Naive B cell (primary cell): ENCODE data around the gene ARFGAP1. TPM values are rescaled to one million over a fixed set of nuclear protein-coding genes. Genes with fewer than 3 reads are reported as not detected.

Source experiments
- ATAC-seq, 2 donors: fragments of 150-1000 bp; cut with Tn5 transposase; 2 replicates each; pipeline ENCODE4 v1.10.0; 2021; ENCODE audit warnings: low read depth in 2 of 2, mild to moderate bottlenecking in 2 of 2, moderate library complexity in 2 of 2
- DNase-seq: peaks from one replicate; pipeline ENCODE4 v3.0.0; 2022
- H3K27ac Mint-ChIP-seq, 6 donors: one replicate each; pipeline ENCODE4 v1.8.0; 2020 to 2022; ENCODE audit warnings: mild to moderate bottlenecking in 6 of 6, mixed read lengths in 6 of 6, moderate library complexity in 5 of 6, inconsistent platforms in 2 of 6
- H3K27me3 Mint-ChIP-seq, 3 donors: one replicate each; pipeline ENCODE4 v1.8.0; 2021 to 2022; ENCODE audit warnings: mixed read lengths in 3 of 3, mild to moderate bottlenecking in 1 of 3
- H3K36me3 Mint-ChIP-seq, 2 donors: one replicate each; pipeline ENCODE4 v1.8.0; 2020 to 2022; ENCODE audit warnings: mixed read lengths in 2 of 2, inconsistent platforms in 1 of 2, mild to moderate bottlenecking in 1 of 2
- H3K4me1 Mint-ChIP-seq, 3 donors: one replicate each; pipeline ENCODE4 v1.8.0; 2020 to 2022; ENCODE audit warnings: mixed read lengths in 3 of 3, inconsistent platforms in 1 of 3, mild to moderate bottlenecking in 1 of 3, moderate library complexity in 1 of 3
- H3K4me3 Mint-ChIP-seq, 8 donors: one replicate each; pipeline ENCODE4 v1.8.0; 2020 to 2022; ENCODE audit warnings: mild to moderate bottlenecking in 8 of 8, mixed read lengths in 8 of 8, moderate library complexity in 8 of 8, inconsistent platforms in 2 of 8
- H3K9me3 Mint-ChIP-seq, 7 donors: one replicate each; pipeline ENCODE4 v1.8.0; 2020 to 2022; ENCODE audit warnings: mixed read lengths in 7 of 7, mild to moderate bottlenecking in 5 of 7, inconsistent platforms in 2 of 7, moderate library complexity in 1 of 7
- polyA plus RNA-seq, 6 donors: library from polyadenylated mRNA; unstranded; fragments of 300-500 nt; fragmentation: Illumina TruSeq; gene quantifications; one replicate each; pipeline ENCODE4 v1.2.3, GENCODE V29; 2021; ENCODE audit warnings: low read depth in 6 of 6

Gene ARFGAP1
- polyA plus RNA-seq, 6 donors from 2014 or later: 8.2 to 17.7 (median 11.7) TPM

GRCh38 chr20:63315240-63315689 is 42.7 kb downstream of the ARFGAP1 start:
- no peak overlapping the region for H3K4me3 Mint-ChIP-seq
- peaks cover 0 to 4% (median 2%) of the 10 kb centered on the region in 3 donors for H3K4me1 Mint-ChIP-seq
- H3K9me3 Mint-ChIP-seq: no peaks in the 10 kb centered on the region
- no peaks in the 10 kb centered on the region for H3K36me3 Mint-ChIP-seq
- no peak overlapping the region for H3K27ac Mint-ChIP-seq
- H3K27me3 Mint-ChIP-seq: peaks cover 0 to 31% (median 14%) of the 10 kb centered on the region in 3 donors
- no peak for DNase-seq
- no peak for ATAC-seq

GRCh38 chr20:63315731-63316491 is 43.3 kb downstream of the ARFGAP1 start:
- Mint-ChIP-seq H3K9me3 (no peaks in the 10 kb centered on the region), H3K4me1 (peaks cover 0 to 4% (median 2%) of the 10 kb centered on the region in 3 donors), H3K27ac (no peak overlapping the region), H3K4me3 (no peak overlapping the region), H3K27me3 (peaks cover 0 to 25% (median 8%) of the 10 kb centered on the region in 3 donors), H3K36me3 (no peaks in the 10 kb centered on the region)
- ATAC-seq (no peak), DNase-seq (no peak)

- Mint-ChIP-seq H3K27me3 (peaks cover 0 to 30% (median 7%) of the 10 kb centered on the region in 3 donors), H3K36me3 (no peaks in the 10 kb centered on the region), H3K9me3 (no peaks in the 10 kb centered on the region), H3K4me3 (no peak overlapping the region), H3K27ac (no peak overlapping the region), H3K4me1 (peaks cover 0 to 4% (median 2%) of the 10 kb centered on the region in 3 donors)
- DNase-seq: no peak
- ATAC-seq: no peak
These were observed 43.9 kb downstream of the ARFGAP1 start for GRCh38 chr20:63316502-63316921.

GRCh38 chr20:63317061-63317460 is 44.4 kb downstream of the ARFGAP1 start:
- Mint-ChIP-seq H3K9me3 (no peaks in the 10 kb centered on the region), H3K4me1 (peaks cover 0 to 4% (median 2%) of the 10 kb centered on the region in 3 donors), H3K4me3 (no peak overlapping the region), H3K27me3 (peaks cover 0 to 30% (median 7%) of the 10 kb centered on the region in 3 donors), H3K27ac (no peak overlapping the region), H3K36me3 (no peaks in the 10 kb centered on the region)
- no peak for DNase-seq
- no peak for ATAC-seq

GRCh38 chr20:63317601-63318291 is 45.1 kb downstream of the ARFGAP1 start:
- Mint-ChIP-seq H3K27ac (no peak overlapping the region), H3K4me3 (no peak overlapping the region), H3K9me3 (no peaks in the 10 kb centered on the region), H3K36me3 (no peaks in the 10 kb centered on the region), H3K4me1 (peaks cover 0 to 4% (median 2%) of the 10 kb centered on the region in 3 donors), H3K27me3 (peaks cover 0 to 33% (median 7%) of the 10 kb centered on the region in 3 donors)
- ATAC-seq (no peak), DNase-seq (no peak)

- no peaks in the 10 kb centered on the region for H3K36me3 Mint-ChIP-seq
- H3K4me3 Mint-ChIP-seq: no peak overlapping the region
- H3K27ac Mint-ChIP-seq: no peak overlapping the region
- ATAC-seq (no peak), DNase-seq (no peak)
- H3K27me3 Mint-ChIP-seq: peaks cover 0 to 36% (median under 1%) of the 10 kb centered on the region in 3 donors
- H3K4me1 Mint-ChIP-seq: no peaks in the 10 kb centered on the region
- no peaks in the 10 kb centered on the region for H3K9me3 Mint-ChIP-seq
These were observed 46.0 kb downstream of the ARFGAP1 start for GRCh38 chr20:63318391-63319163.

- Mint-ChIP-seq H3K36me3 (no peaks in the 10 kb centered on the region), H3K27ac (no peak overlapping the region), H3K9me3 (no peaks in the 10 kb centered on the region), H3K4me1 (no peaks in the 10 kb centered on the region), H3K4me3 (no peak overlapping the region), H3K27me3 (peaks cover 0 to 43% (median 6%) of the 10 kb centered on the region in 3 donors)
- DNase-seq (no peak), ATAC-seq (no peak)
These were observed 46.8 kb downstream of the ARFGAP1 start for GRCh38 chr20:63319164-63320040.

DNA sequence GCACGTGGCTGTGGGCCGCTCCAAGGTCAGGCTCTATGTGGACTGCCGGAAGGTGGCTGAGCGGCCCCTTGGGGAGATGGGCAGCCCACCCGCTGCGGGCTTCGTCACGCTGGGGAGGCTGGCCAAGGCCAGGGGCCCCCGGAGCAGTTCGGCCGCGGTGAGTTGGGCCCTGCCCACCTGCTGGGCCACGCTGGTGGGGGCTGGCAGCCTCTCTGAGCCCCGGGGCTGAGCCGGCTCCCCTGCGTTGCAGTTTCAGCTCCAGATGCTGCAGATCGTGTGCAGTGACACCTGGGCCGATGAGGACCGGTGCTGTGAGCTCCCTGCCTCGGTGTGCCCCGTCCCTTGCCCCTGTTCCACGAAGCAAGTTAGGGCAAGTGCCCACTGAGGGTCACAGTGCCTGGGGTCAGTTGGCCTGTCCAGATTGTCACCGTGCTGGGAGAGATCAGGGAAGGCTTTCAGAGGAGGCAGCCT is 47.5 kb downstream of the ARFGAP1 start:
- no peak for DNase-seq
- Mint-ChIP-seq H3K4me1 (no peaks in the 10 kb centered on the region), H3K9me3 (no peaks in the 10 kb centered on the region), H3K36me3 (no peaks in the 10 kb centered on the region), H3K27ac (no peak overlapping the region), H3K4me3 (no peak overlapping the region), H3K27me3 (peaks cover 0 to 39% (median 6%) of the 10 kb centered on the region in 3 donors)
- no peak for ATAC-seq

DNA sequence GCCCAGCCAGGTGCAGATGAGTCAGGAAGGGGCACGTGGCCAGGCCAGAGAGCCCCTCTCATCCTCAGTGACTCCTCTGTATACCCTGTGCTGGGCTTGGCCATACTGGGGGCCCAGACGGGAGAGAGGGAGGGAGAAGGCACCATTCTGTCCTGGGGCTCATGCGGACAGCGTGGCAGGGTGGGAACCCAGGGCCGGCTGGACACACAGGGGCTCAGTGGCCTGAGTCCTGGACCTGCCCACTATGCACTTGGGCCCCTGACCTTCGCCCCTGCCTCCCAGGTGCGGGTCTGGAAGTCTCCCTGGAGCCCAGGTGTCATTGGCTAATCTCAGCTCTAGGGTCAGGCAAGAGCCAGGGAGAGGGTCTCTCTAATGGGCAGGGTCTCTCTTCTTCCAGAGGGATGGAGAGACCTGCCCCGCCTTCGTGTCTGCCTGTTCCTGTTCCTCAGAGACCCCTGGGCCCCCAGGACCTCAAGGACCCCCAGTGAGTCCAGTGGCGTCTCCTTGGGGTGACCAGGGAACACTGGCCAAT is 48.1 kb downstream of the ARFGAP1 start:
- H3K27ac Mint-ChIP-seq: no peak overlapping the region
- ATAC-seq: no peak
- no peaks in the 10 kb centered on the region for H3K4me1 Mint-ChIP-seq
- peaks cover 0 to 34% (median 6%) of the 10 kb centered on the region in 3 donors for H3K27me3 Mint-ChIP-seq
- H3K4me3 Mint-ChIP-seq: no peak overlapping the region
- H3K36me3 Mint-ChIP-seq: no peaks in the 10 kb centered on the region
- no peaks in the 10 kb centered on the region for H3K9me3 Mint-ChIP-seq
- DNase-seq: no peak

DNA sequence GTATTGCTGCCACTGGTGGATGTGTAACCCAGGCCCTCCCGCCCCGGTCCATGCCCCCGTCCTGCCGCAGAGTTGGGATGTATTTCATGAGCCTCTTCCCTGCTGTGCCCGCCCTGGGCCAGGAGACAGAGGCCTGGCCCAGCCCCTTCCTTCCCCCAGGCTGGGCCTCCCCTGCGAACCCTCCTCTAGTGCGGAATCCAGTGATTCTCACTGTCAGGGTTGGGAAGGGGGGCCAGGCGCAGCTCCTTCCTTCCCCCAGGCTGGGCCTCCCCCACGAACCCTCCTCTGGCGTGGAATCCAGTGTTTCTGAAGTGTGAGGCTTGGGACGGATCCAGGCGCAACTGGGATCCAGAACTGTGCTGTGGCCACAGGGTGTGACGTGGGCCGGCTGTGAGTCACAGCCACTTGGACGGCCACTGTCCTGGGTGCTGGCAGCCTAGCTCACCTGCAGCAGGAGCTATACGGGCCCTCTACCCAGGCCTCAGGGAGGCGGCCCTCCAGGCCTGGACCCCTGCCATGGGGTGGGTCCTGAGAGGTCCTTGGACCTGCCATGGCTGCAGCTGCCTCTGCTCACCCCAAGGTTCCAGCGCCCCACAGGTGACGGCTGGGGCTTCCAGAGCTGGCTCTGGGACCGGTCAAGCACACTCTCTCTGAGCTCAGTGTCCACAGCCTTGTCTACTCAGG is 48.7 kb downstream of the ARFGAP1 start:
- no peaks in the 10 kb centered on the region for H3K4me1 Mint-ChIP-seq
- no peaks in the 10 kb centered on the region for H3K36me3 Mint-ChIP-seq
- H3K4me3 Mint-ChIP-seq: no peak overlapping the region
- ATAC-seq (no peak), DNase-seq (no peak)
- H3K27me3 Mint-ChIP-seq: peaks cover 0 to 32% (median 6%) of the 10 kb centered on the region in 3 donors
- H3K27ac Mint-ChIP-seq: no peak overlapping the region
- no peaks in the 10 kb centered on the region for H3K9me3 Mint-ChIP-seq

DNA sequence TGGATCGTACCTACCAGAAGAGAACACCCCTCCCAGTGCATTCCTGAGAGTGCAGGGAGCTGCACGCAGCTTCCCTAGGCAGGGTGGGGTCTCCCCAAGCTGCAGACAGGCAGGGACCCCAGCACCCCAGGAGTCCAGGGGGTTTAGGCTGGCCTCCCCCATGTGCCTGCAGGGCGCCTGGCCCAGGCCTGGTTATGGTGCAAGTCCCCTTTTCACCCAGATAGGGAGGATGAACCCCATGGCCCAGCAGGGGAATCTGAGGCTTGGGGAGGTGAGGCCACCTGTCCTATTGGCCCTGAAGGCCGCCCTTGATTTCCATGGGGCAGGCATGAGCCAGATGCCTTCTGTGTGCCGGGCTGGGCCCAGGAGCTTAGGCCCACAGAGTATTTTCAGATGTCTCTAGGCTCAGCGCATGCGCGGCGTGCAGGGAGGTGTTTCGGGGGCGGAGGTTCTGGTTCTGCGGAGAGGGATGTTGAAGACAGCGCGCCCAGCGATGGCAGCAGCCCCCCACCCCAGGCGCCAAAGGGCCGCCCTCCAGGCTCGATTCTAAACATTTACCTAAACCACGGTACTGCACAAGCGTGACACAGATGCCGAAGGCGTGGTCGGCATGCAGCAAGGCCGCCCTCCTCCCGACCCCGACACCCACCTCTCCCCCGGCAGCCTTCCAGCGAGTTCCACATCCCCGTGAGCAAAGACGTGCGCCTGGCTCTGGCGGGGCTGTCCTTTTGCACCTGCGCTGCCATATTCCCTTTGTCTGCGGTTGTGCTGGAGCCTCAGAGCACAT is 49.7 kb downstream of the ARFGAP1 start:
- Mint-ChIP-seq H3K4me3 (no peak overlapping the region), H3K27ac (no peak overlapping the region), H3K27me3 (peaks cover 0 to 32% (median 6%) of the 10 kb centered on the region in 3 donors), H3K4me1 (peaks cover 0 to 4% (median 3%) of the 10 kb centered on the region in 3 donors), H3K9me3 (peaks cover 0 to 4% (median 0%) of the 10 kb centered on the region in 7 donors), H3K36me3 (no peaks in the 10 kb centered on the region)
- DNase-seq (no peak), ATAC-seq (no peak)
